GM19455 (cell line): ENCODE results near the gene DERA.
A peak's percentile ranks its signal among the peaks of the same experiment; 100 is the strongest.
"Not testable (repeated sequence)": the region's sequence is repeated elsewhere in the genome, so short reads cannot be mapped to it uniquely, and the experiment has no call there.

ENCODE experiments used
- ATAC-seq: cut with Tn5 transposase; IDR thresholded peaks from one replicate; pipeline ENCODE4 v1.9.1; 2021; ENCODE audit not compliant: unreplicated experiment

DERA gene

DNA sequence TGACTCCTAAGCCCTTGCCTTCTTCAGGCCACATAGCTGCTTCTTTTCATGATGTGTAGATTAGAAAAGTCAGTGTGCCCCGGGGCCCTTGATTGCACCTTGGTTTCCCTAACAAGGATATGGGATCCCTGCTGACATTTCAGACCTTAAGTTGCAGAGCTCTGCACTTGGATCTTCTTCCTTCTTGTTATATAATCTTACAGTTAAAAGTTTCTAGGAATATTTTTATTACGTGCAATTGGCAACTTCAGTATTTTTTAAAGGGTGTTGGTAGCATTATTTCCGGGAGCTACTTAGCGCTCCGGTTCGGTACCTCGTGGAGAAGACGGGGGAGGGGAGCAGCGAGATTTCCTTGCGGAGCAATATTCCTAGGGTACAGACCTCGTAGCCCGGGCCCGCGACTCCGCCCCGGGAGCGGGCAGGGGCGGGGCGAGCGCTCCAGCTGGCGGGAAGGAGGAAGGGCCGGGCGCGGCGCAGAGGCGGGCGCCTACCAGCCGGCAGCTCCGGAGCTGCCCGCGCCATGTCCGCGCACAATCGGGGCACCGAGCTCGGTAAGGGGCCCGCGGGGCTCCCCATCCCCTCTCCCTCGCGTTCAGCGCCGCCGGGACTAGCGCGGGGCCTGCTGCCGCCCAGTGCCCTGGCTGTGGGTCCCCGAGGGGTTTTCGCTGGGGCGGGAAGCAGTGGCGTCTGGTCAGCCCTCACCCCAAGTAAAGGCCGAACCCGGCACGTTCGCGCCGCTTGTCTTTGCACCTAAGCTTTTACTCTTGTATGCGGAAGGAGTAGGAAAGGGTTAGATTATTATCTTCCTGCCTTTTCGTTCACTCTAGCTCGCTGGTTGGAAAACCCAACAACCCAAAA is at the start of gene DERA:
Gene DERA (plus strand): TSS at position 469 of the 858 bp plus-strand sequence. CDS start 52 bp downstream, at position 521.
- peak; percentile 94 for ATAC-seq

DNA sequence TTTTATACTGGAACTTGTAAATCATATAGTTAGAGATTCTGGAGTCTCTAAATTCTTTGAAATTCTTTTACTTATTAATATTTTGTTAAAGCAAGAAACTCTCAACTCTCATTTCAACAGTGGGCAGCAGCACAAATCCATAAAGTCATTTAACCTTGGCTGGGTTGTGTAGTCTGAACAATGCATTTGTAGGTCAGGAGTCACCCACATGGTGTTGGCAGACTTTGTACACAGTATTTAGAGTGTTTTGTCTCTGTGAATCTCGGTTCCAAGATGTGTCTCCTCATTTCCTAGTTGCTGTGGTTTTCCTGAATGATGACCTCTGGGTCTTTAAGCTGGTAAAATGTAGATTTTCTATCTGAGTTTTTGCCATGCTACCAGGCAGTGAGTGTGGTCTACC is 49.7 kb upstream of the DERA start:
- no peak for ATAC-seq

DNA sequence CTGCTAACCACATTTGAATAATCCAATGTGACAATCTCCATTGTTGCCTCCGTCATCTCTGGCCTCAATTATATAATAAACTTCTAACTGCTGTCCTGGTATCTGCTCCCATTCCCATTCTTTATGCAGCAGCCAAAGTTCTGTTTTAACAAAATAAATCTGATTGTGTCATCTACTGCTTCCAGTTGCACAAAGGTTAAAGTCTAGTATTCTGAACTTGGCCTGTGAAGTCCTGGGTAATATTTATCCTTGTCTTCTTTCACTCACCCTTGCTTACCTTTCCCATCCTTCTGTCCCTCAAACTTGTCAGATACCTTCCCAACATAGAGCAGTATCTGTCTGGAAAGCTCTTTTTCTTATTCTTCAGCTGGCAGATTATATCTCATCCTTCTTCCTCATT is 48.3 kb upstream of the DERA start:
- no peak for ATAC-seq

DNA sequence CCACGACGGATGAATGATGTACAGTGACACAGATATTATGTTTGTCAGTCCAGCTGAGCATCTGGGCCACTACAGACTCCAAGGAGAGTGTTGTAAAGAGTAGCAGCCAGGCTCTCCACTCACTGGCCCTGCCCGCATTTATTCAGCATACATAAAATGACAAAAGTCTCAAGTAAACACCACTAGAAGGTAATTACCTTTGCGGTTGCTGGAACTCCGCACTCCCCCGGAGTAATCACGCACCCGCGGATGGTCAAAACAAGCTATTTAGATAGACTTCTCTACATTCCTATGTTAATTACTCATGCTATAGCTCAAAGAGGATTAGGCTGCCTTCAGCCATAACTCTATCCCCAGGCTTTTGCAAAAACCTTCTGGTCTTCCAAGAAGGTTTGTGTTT is 47.8 kb upstream of the DERA start:
- ATAC-seq: no peak

DNA sequence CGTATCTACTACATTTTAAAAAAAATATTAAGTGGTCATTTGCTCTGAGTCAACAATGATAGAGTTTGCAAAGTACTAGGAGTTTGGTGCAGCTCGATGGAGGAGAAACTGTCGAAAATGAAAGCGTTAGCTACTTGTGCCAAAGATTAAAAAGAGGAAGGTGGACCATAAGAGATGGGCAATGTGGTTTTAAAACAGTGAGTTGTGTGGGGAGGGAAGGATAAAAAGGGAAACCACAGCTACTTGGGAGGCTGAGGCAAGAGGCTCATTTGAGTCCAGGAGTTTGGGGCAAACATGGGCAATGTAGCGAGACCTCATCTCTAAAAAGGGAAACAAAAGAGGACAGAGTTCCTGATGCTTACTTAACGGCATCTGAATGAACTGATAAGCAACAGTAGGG is 47.1 kb upstream of the DERA start:
- ATAC-seq: peak; percentile 72

DNA sequence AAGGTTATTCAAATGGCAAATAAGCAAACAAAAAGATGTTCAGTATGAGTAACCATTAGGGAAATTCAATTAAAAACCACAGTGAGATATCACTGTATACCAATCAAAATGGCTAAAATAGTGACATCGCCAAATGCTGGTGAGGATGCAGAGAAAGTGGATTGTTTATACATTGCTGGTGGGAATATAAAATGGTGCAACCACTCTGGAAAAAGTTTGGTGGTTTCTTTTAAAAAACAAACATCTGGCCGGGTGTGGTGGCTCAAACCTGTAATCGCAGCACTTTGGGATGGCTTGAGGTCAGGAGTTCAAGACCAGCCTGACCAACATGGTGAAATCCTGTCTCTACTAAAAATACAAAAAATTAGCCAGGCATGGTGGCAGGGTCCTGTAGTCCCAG is 42.9 kb upstream of the DERA start:
- ATAC-seq: no peak

DNA sequence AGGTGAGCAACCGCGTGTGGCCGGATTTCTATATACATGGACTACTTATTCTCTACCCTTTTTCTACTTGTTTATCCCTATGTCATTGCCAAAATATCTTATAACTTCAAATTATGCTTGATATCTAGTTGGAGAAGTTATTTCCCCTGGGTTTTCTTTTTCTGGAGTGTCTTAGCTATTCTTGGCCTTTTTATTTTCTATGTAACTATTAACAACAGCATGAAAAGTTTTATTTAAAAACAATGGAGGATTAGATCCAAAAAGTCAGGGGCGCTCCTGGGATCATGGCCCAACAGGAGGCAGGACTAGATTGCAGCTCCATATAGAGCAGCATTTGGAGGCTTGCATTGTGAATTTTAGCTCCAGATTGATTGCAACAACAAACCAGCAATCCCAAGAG is 37.6 kb upstream of the DERA start:
- ATAC-seq: no peak

DNA sequence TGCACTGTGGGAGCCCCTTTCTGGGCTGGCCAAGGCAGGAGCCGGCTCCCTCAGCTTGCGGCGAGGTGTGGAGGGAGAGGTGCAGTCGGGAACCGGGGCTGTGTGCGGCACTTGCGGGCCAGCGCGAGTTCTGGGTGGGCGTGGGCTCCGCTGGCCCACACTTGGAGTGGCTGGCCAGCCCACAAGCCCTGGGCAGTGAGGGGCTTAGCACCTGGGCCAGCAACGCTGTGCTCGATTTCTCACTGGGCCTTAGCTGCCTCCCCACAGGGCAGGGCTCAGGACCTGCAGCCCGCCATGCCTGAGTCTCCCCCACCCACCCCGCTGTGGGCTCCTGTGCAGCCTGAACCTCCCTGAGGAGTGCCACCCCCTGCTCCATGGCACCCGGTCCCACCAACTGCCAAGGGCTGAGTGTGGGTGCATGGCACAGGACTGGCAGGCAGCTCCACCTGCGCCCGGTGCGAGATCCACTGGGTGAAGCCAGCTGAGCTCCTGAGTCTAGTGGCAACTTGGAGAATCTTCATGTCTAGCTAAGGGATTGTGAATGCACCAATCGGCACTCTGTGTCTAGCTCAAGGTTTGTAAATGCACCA is 36.5 kb upstream of the DERA start:
- not testable (repeated sequence) for ATAC-seq

DNA sequence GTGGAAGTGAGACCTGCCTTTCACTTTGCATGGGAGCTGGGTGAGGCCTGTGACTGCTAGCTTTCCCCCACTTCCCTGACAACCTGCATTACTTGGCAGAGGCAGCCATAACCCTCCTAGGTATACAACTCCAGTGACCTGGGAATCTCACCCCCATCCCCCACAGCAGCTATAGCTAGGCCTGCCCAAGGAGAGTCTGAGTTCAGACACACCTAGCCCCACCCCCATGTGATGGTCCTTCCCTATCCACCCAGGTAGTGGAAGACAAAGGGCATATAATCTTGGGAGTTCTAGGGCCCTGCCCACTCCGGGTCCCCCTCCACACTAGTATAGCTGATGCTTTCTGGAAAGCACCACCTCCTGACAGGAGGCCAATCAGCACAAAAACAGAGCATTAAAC is 35.3 kb upstream of the DERA start:
- ATAC-seq: no peak

DNA sequence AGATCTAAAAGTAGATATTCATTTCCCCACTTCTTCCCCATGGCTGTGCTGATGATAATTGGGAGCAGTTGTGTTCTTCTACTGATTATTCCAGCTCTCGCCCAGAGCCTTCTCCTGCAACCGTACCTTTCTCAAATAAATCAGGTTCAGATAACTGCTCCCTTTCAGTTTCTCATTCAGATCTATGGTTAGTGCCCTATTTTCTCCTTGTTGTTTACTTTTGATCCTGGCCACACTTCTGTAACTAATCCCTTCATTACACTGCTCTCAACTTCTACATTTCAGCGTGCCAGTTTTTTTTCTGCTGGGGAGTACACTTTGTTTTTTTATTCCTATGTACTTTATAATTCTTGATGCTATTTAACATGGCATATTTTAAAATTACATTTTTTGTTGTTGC is 31.7 kb upstream of the DERA start:
- ATAC-seq: no peak

DNA sequence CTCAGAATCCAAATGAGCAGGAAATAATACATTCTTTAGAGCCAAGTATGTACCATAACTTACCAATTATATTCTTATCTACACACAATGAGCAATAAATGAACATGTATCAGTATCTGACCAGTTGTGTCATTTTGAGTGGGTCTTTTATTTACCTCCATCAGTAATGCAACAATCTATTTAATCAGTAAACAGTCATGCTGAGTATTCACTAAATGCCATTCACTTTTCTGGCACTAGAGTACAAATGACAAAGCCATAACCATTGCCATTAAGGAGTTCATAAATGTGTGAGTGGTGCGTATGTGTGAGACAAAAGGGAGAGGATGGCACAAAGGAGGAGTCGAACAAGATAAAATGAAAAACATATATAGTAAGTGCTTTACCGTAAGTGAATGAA is 30.4 kb upstream of the DERA start:
- ATAC-seq: no peak

DNA sequence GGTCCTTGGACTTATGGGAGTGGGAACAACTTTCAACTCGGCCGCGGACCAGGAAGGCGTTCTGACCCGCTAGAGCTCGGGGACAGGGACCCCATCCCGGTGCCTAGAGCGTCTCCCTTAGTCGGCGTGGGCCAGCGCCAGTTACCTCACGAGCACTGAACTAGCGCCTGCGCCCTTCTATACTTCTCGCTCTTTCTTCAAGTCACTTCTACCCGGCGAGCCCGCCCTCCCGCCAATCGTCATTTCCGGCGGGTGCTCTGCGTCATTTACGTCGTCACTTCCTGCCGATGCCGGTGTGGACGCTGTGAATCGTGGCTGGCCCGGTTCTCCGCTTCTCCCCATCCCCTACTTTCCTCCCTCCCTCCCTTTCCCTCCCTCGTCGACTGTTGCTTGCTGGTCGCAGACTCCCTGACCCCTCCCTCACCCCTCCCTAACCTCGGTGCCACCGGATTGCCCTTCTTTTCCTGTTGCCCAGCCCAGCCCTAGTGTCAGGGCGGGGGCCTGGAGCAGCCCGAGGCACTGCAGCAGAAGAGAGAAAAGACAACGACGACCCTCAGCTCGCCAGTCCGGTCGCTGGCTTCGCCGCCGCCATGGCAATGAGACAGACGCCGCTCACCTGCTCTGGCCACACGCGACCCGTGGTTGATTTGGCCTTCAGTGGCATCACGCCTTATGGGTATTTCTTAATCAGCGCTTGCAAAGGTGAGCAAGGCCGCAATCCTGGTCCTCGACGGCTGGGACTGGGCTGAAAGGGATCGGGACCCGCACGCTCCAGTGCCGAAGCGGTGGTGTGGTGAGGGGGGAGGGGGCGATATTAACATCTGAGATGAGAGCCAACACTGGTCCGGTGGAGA is 28.8 kb upstream of the DERA start, which contains the start of gene STRAP:
Gene STRAP (plus strand): TSS at position 270 of the 854 bp plus-strand sequence. CDS start 321 bp downstream, at position 591.
- peak; percentile 97 for ATAC-seq

DNA sequence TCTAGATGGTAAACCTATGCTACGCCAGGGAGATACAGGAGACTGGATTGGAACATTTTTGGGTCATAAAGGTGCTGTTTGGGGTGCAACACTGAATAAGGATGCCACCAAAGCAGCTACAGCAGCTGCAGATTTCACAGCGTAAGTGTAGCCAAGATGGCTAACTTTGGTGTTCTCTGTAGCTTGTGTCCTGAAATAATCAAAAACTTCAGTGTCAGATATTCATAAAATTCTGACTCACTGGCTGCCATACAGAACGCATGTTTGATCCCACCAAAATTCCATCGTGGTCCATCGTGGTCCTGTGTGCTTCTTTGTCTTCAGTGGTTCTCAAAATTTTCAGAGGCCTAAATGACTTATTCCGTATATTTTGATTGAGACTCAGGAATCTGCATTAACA is 27.6 kb upstream of the DERA start:
- no peak for ATAC-seq

DNA sequence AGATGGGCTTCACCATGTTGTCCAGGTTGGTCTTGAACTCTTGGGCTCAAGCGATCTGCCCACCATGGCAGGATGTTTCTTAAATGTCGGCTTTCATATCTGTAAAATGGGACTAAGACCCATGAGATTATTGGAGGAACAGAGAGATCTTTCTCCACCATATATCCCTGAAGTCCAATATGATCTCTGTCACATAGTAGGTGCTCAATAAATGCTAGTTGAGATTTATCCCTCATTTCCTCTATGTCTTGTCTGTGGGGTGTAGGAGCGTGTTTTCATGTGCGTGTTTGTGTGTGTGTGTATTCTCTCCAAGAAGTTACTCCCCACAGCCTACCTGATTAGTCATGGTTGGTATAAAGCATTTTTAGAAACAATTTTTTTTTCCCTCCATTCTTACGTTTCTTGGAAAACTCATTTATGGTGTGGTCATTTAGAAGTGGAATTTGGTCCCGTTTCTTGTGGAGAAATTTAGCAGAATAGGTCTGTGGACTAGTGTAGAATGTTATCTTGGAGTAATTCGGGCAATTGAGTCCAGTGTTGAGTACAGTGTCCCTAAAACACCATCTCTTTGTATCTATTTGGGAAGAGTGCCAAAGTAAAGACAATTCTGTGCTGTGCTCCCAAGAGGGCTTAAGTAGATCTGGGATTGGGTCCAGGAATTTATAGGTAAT is 24.6 kb upstream of the DERA start:
- no peak for ATAC-seq

DNA sequence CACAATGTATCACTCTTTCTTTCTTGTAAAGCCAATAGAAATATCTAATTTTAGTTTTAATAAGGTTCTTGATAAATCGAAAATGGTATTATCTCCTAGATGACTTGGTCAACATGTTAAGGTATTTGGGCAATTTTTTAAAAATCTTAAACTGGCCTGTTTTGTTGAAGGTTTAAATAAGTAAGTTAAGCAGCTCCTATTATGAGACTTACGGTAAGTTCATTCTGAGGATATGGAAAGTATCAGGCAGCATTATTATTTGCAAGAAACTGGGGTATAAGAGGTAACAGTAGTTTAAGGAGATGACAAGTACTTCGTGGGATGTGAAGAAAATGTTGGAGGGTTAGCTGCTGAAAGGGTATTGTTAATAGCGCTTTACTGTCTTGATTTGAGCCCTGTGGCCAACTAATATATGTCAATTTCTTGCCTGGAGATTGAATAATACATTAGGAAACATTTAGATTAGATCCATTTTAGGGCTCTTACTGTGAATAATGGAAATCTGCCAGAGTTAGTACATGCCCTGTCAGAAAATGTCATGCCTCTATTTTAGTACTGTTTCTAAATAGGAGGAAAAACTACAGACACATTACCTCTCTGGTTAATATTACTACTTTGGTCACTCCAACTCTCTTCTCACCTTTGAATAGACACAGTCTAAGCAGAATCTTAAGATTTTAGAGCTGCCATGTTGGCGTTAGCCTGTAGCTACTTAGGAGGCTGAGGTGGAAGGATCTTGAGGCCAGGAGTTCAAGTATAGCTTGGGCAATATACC is 23.9 kb upstream of the DERA start:
- ATAC-seq: no peak

DNA sequence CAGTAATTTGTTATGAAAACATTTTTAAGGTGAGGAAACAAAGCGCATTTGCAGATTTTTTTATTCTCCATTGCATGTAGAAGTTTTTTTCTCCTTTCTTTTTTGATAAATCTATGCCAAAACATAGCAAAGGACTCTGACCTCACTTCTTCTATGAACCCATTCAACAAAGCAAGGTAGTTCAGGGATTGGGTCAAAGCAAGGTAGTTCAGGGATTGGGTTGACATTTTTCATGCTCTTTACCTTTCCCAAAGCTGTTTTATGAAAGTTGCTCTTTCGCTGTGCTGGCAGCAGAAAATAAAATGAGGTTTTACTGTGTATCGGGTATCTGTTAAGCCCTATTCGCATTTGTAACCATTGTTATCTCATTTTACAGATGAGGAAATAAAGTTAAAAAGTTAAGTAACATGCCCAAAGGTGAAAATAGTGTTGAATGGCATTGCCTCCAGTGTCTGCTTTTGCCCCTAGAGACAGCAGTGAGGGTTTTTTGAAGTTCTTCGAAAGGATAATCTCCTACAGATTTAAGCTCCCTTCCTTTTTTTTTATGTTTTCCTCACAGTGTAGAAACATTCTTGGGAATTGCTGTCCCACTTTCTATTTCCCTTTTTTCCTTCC is 18.4 kb upstream of the DERA start:
- no peak for ATAC-seq

DNA sequence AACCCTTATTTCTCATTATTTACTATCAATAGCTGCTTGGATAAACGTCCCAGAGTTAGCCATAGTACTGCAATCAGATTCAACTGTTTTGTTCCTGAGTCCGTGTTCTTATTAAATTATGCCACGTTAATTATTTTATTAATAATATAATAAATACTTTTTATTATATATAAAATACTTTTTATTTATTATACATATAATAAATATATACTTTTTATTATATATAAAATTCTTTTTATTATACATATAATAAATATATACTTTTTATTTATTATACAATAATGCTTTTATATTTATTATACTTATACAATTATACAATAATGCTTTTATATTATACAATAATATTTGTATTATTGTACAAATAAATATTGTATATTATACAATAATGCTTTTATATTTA is 17.9 kb upstream of the DERA start:
- ATAC-seq: no peak

DNA sequence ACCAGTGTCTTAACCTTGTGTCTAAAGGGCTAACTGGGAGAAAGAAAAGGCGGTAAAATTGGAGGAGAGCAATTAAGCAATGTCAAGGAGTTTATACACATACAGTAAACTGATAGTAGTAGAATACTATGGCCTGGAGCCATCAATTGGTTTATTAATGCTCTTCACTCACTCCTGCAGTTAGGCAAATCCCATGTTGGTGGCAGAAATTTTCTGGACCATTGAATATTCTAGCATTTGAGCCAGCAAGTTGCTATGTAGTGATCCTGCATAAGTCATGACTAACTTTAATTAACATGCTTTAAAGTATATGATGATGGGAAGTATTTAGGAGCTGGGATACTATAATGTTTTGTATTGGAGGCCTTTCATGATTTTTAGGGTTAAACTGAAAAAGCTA is 14.3 kb upstream of the DERA start:
- ATAC-seq: no peak

DNA sequence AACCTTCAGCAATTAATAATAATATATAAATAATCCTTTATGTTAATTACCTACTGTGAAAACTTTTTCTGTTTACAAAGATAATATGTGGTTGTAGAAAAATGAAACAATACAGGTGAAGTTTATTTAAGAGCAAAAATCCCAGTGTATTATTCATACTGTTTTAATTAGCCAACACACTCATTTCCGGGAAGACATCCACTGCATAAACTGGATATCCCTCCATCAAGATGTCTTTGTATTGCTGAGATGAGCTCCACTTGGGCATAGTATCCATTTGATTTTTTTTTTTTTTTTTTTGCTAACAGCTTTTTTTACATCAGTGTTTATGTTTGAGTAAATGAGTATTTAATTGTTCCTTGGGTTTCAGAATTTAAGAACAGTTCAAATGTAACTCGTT is 13.7 kb upstream of the DERA start:
- no peak for ATAC-seq
